ENCODE results near the gene PLEKHG4B. TPM values are rescaled to one million over a fixed set of nuclear protein-coding genes. Genes with fewer than 3 reads are reported as not detected.

Gene PLEKHG4B
- total and polyA plus RNA-seq, 2 of the 4 experiments (the other 2 are of a cell fraction) = 1.1 TPM

- TF ChIP-seq MAZ (IDR thresholded peaks at IDR 0.05; ENCODE audit: borderline replicate concordance, low read depth, low read length) (no peak), ELK1 (IDR thresholded peaks at IDR 0.05; ENCODE audit: borderline replicate concordance, low read depth, low read length) (no peak), CTCF (conservative IDR thresholded peaks at IDR 0.05; ENCODE audit: low read depth, low read length) (no peak), BHLHE40 (IDR thresholded peaks at IDR 0.05; ENCODE audit: low read depth, low read length) (no peak), USF2 (IDR thresholded peaks at IDR 0.05; ENCODE audit: low read depth, low read length) (no peak), SMC3 (IDR thresholded peaks at IDR 0.05; ENCODE audit: low read depth, low read length) (no peak), CHD1 (IDR thresholded peaks at IDR 0.05; ENCODE audit: low read depth, low read length) (no peak), MAFK (IDR thresholded peaks at IDR 0.05; ENCODE audit: low read depth, low read length) (no peak), MXI1 (IDR thresholded peaks at IDR 0.05; ENCODE audit: borderline replicate concordance, low read depth, low read length) (no peak), POLR2A (IDR thresholded peaks at IDR 0.05; ENCODE audit: low read depth, low read length) (no peak), CEBPB (IDR thresholded peaks at IDR 0.05; ENCODE audit: low read depth, low read length) (no peak), RCOR1 (IDR thresholded peaks at IDR 0.05; ENCODE audit: insufficient replicate concordance, low read length) (no peak), FOS (IDR thresholded peaks at IDR 0.05; ENCODE audit: low read depth, low read length) (no peak), RFX5 (IDR thresholded peaks at IDR 0.05; ENCODE audit: low read depth, low read length) (no peak), RAD21 (IDR thresholded peaks at IDR 0.05; ENCODE audit: low read length) (no peak), NFE2L2 (IDR thresholded peaks at IDR 0.05; ENCODE audit: low read depth, low read length) (no peak)
- intact Hi-C loops (cut with micrococcal nuclease) = no loop called here
- no CpG with 5 or more reads among the region's 2 CpGs for WGBS, 2 experiments (ENCODE audit: extremely low coverage in 2 of 2, insufficient read length in 1 of 2)
- dilution Hi-C loops (cut with HindIII; ENCODE audit: low sequenced_read_pairs, unreplicated experiment) = no loop called here
- Histone ChIP-seq H3K27me3 (ENCODE audit: control insufficient read depth, insufficient read depth, low read length) (peaks cover 2% of the 10 kb centered on the region; the same call in 1 of the 2 replicates), H4K91ac (ENCODE audit: insufficient read depth, low read depth, low read length) (no peak overlapping the region), H3K4me2 (ENCODE audit: low read depth, low read length) (no peak overlapping the region), H3K9ac (ENCODE audit: low read depth, low read length) (no peak overlapping the region), H2BK5ac (ENCODE audit: low read depth, low read length, poor library complexity, severe bottlenecking) (no peak overlapping the region), H2BK20ac (ENCODE audit: low read depth, low read length) (no peak overlapping the region), H2AK5ac (ENCODE audit: low read depth, low read length) (no peak overlapping the region), H3K9me1 (ENCODE audit: insufficient read depth, low read length) (peaks cover 3% of the 10 kb centered on the region; the same call in 1 of the 2 replicates), H3K4ac (ENCODE audit: low read depth, low read length) (no peak overlapping the region), H3K14ac (replicated peaks; ENCODE audit: low read depth, low read length) (no peak overlapping the region), H3K23ac (ENCODE audit: low read depth, low read length) (no peak overlapping the region), H3K56ac (ENCODE audit: extremely low read depth, insufficient read depth, low read length) (no peak overlapping the region), H2AK9ac (replicated peaks; ENCODE audit: low read depth, low read length, poor library complexity) (no peak overlapping the region), H3K18ac (ENCODE audit: low read depth, low read length) (no peak overlapping the region), H3K36me3 (ENCODE audit: control insufficient read depth, insufficient read depth, low read length) (no peaks in the 10 kb centered on the region), H2AFZ (replicated peaks; ENCODE audit: low read length, poor library complexity) (no peak overlapping the region), H3K4me3 (ENCODE audit: insufficient read depth, low read depth, low read length) (no peak overlapping the region), H3K27ac (ENCODE audit: insufficient read depth, low read length) (no peak overlapping the region), H4K20me1 (ENCODE audit: insufficient read depth, low read length) (no peaks in the 10 kb centered on the region), H2BK120ac (ENCODE audit: low read depth, low read length) (no peak overlapping the region), H3K9me3 (ENCODE audit: control insufficient read depth, insufficient read depth, low read length) (peaks cover 3% of the 10 kb centered on the region; the same call in 1 of the 2 replicates), H4K5ac (ENCODE audit: low read depth, low read length) (no peak overlapping the region), H2BK15ac (ENCODE audit: low read depth, low read length) (no peak overlapping the region), H3K79me1 (ENCODE audit: low read depth in 1 of 2, low read length in 2 of 2) (no peaks in the 10 kb centered on the region), H3K4me1 (ENCODE audit: control insufficient read depth, insufficient read depth, low read length) (peaks cover 5% of the 10 kb centered on the region; the same call in 1 of the 2 replicates), H4K8ac (ENCODE audit: low read depth in 2 of 2, low read length in 2 of 2) (no peak overlapping the region)
- DNase-seq = no peak
- in situ Hi-C loops (cut with MboI; ENCODE audit: low sequenced_read_pairs) = no loop called here
- ChIA-PET POLR2A (ENCODE audit: unreplicated experiment) (no interaction called here), CTCF (no interaction called here)
- BruUV-seq (replicated peaks) = no TSS peak
- ATAC-seq (ENCODE audit: low read depth) = no peak
These were observed 36.5 kb downstream of the PLEKHG4B start for GRCh38 chr5:128446-128845.

All from IMR-90 (cell line).